Cerebellar nuclear complex (tissue), 1 donor: ENCODE results near the gene GOLPH3L.
"Not testable (repeated sequence)": the region's sequence is repeated elsewhere in the genome, so short reads cannot be mapped to it uniquely, and the experiment has no call there.

Experiments used
- DNase-seq, 2 experiments: peaks; one replicate each; lab custom pipeline; 2025; lab: John Stamatoyannopoulos, UW

Gene GOLPH3L

GRCh38 chr1:150657064-150657463 is 39.9 kb downstream of the GOLPH3L start:
- not testable (repeated sequence) for DNase-seq

- DNase-seq, result not testable (repeated sequence)
These were observed 42.3 kb downstream of the GOLPH3L start for GRCh38 chr1:150654635-150655034.

GRCh38 chr1:150650193-150650592 is 46.8 kb downstream of the GOLPH3L start:
- no peak for DNase-seq

DNA sequence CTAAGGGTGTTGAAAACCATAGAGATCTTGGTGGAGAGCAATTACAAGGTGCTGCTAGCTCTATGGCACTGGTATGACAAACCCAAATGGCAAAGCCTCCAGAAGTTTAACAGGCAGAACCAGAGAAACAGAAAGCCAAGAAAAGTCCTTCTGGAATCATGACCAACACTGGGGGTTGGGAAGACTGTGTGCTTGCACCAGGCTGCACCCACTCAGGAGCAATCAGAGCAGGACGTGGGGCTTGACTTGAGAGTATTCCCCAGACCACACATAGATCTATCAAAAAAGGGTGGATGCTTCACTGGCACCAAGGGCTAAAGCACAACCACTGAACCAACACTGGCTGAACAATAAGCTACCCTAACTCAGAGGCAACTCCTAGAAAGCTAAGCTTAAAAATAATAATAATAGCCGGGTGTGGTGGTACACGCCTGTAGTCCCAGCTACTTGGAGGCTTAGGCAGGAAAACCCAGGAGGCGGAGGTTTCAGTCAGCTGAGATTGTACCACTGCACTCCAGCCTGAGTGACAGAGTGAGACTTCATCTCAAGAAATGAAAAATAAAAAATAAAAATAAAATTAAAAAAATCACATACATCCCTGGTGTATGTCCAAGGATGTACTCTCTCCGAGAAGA is 47.4 kb downstream of the GOLPH3L start:
- no peak for DNase-seq

DNA sequence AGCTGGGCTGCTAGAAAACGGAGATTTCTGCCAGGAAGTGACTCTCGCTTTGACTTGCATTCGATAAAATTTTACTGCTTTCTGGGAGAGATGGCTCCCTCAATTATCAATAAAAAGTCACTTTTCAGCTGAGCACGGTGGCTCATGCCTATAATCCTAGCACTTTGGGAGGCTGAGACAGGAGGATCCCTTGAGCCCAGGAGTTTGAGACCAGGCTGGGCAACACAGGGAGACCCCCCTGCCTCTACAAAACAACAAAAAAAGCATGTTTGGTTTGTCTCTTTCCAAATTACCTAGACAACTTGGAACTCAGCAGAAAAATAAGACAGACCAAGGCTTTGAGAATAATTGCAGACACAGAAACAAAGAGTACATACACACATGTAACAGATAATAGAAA is 54.7 kb downstream of the GOLPH3L start:
- DNase-seq, result no peak

DNA sequence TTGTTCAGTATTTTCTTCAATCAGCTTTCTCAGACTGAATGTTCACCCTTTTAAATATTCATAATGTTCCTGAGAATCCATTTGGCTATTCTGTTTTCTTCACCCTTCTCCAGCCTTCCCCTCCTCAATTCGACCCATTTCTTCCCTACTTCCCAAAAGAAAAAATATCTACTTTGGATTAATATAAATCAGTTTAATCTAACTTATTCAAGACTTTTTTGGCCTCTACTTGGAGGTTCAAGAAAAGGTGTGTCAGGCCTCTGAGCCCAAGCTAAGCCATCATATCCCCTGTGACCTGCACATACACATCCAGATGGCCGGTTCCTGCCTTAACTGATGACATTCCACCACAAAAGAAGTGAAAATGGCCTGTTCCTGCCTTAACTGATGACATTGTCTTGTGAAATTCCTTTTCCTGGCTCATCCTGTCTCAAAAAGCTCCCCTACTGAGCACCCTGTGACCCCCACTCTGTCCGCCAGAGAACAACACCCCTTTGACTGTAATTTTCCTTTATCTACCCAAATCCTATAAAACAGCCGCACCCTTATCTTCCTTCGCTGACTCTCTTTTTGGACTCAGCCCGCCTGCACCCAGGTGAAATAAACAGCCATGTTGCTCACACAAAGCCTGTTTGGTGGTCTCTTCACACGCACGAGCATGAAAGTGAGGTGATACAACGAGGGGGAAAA is 55.7 kb downstream of the GOLPH3L start:
- not testable (repeated sequence) for DNase-seq

GRCh38 chr1:150638430-150638829 is 58.5 kb downstream of the GOLPH3L start:
- DNase-seq, result not testable (repeated sequence)

DNA sequence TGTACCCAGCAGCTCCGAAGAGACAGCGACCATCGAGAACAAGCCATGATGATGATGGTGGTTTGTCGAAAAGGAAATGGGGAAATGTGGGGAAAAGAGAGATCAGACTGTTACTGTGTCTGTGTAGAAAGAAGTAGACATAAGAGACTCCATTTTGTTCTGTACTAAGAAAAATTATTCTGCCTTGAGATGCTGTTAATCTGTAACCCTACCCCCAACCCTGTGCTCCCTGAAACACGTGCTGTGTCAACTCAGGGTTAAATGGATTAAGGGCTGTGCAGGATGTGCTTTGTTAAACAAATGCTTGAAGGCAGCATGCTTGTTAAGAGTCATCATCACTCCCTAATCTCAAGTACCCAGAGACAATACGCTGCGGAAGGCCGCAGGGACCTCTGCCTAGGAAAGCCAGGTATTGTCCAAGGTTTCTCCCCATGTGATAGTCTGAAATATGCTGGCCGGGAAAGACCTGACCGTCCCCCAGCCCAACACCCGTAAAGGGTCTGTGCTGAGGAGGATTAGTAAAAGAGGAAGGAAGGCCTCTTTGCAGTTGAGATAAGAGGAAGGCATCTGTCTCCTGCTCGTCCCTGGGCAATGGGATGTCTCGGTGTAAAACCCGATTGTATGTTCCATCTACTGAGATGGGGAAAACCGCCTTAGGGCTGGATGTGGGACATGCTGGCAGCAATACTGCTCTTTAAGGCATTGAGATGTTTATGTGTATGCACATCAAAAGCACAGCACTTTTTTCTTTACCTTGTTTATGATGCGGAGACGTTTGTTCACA is 61.9 kb downstream of the GOLPH3L start:
- DNase-seq, result not testable (repeated sequence)

DNA sequence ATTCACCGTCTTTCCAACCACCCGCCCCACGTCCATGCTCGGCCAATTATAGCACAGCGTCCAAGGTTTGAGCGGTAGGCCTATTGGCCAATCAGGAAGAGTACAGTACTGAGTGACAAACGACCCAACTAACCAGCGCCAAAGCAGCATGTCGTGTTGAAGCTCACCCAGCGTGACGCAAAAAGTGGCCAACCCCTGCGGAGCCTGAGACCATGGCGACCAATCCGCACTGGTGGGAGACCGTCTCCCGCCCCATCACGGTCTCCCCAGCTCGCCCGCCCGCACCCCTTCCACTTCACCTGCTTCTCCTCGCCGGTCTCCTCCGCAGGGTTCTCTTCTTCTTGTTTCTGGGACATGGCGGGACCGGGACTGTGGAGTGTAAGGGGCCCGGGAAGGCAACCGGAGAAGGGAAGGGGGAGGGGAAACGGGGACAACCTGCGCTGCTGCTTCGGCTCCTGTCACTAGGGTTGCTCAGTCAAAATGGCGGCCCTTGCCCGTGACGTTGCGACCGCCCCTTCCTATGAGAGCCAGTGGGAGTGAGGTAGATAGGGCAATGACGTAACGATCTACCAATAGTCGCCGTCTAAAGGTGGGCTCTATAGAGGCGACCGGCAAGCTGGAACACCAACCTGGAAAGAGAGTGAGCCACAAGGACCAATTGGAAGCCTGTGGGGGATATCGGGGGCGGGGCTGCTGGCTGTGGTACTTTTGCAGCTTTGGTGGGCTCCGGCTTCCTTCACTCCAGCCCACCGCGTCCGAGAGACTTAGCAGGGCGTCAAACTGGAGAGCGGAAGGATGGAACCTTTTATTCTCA is 67.6 kb downstream of the GOLPH3L start, which contains the start of gene ENSA:
Gene ENSA (minus strand): TSS at position 498 of the 814 bp plus-strand sequence. CDS start 142 bp downstream, at position 356.
- DNase-seq, result peak; percentile 96 to 99

DNA sequence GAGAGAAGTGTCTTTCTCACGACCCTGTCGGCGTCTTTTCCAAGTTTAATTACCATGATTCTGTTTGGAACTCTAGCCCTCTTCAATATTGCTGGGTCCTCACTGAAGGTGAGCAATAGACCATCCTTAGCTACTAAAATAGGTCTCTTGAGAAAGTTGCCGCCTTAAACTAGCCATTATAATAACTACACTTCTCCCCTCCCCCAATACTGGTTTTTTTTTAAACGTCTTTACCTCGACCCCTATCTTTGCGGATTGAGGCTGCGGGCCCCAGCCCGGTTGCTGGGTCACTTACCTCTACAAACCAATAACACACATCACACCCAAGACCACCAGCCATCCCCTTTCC is 68.2 kb downstream of the GOLPH3L start:
- DNase-seq, result no peak

DNA sequence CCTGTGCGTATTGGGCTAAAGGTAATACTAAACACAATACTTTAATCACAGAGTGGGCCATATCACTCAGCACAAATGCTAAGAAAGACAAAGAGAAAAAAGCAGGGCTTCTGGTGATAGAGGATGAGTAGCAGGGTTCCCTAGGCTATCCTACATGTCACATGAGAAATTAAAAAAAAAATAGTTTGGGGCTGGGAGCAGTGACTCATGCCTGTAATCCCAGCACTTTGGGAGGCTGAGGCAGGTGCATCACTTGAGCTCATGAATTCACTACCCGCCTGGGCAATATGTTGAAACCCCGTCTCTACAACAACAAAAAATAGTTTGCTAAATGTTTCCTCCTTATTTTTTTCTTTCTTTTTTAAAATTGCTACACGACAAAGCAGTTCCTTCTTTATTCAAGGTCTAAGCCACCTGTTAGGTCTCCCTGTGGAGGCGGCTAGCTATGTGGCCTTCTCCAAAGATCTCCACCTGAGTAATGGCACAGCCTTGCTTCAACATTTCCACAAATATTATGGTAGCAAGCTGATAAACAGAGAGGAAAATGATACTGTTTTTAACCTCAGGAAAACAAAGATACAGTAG is 69.0 kb downstream of the GOLPH3L start:
- DNase-seq, result no peak

GRCh38 chr1:150626150-150626549 is 70.8 kb downstream of the GOLPH3L start:
- no peak for DNase-seq

DNA sequence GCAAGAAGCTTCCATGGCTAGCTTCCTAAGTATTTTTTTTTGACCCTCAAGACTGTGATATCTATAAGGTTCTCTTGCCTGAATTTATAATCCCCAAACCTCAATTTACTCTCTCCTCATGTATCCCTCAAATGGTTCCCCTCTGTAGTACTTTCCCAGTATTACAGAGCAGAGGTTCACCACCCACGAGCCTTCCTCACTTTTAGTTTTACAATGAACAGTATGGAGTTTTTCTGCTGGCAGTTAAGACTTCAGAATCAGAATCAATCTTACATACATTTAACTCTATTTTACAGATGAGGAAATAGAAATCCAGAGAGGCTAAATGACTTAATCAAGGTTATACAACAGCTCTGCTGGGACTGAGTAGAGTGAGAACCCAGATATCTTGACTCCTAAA is 72.4 kb downstream of the GOLPH3L start:
- not testable (repeated sequence) for DNase-seq

DNA sequence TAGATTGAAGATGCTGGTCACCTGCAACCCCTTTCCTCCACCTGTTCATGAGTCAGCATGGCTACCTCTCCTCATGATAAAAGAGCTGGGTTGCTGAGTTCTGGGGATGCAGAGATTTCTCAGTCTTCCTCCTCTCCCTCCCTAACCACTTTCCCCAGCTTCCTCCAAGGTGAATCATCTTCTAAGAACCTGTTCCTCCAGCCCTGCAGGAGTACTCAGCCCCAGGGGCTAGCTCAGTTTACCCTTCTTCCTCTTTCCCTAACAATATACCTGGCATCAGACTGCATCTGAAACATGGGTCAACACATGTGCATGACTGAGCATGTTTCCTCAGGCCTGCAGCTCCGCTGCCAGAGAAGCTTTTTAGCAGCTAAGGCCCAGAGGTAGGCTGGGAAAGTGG is 72.8 kb downstream of the GOLPH3L start:
- not testable (repeated sequence) for DNase-seq

- no peak for DNase-seq
These were observed 74.5 kb downstream of the GOLPH3L start for GRCh38 chr1:150622303-150622975.

DNA sequence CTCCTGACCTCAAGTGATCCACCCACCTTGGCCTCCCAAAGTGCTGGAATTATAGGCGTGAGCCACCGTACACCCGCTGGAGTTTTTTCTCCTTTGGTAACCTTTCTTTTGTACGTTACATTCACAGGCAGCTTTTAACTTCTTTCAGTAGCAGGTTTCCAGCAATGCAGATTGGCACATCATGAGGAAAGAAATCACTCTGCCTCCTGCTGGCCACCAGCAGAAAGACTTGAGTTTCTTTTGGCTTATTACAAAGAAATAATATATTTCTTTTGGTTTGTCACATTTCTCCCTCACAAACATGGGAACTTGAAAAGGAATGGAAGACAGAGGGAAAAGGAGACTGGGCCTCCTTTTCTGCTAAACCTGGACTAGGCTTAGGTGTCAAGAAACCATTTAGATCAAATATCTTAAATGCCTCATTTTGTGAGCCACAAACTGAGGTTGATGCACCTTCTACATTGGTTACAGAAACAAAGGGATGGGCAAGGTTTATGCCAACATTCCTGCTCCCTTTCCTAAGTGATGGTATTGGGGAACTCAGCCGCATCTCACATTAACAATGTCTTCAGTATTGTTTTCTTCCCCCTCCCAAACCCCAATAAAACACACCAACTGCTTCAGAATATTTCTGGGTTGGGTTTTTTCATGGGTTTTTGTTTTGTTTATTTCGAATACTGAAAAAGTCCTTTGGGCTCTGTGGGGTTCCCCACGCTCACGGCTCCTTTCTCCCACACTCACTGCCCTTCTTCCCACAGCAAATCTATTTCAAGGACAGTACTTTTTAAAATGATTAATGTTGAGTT is 75.3 kb downstream of the GOLPH3L start:
- no peak for DNase-seq

DNA sequence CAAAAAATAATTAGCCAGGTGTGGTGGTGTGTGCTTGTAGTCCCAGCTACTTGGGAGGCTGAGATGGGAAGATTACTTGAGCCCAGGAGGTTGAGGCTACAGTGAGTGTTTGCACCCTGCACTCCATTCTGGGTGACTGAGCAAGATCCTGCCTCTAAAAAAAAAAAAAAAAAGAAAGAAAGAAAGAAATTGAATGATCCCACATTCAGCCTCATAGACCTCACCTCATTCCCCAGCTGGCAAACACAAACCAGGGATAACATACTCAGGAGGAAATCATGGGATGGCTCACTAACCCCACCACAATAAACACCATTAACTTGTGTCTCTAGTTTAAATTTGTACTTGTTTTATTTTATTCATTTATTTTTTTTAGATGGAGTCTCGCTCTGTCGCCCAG is 76.0 kb downstream of the GOLPH3L start:
- DNase-seq, result no peak

- DNase-seq, result no peak
These were observed 77.1 kb downstream of the GOLPH3L start for GRCh38 chr1:150619576-150620509.
